NB4 (cell line): Measurements from ENCODE around the gene LTBP2.

Source experiments
- CTCF ChIP-seq: IDR thresholded peaks from one replicate; pipeline ENCODE4 v1.5.1; 2012; ENCODE audit warnings: low read depth, low read length
- MAX ChIP-seq: IDR thresholded peaks from 2 replicates; pipeline ENCODE4 v1.6.1; 2011; ENCODE audit warnings: low read depth, low read length
- MYC ChIP-seq: IDR thresholded peaks from 2 replicates; pipeline ENCODE4 v1.6.1; 2011; ENCODE audit warnings: low read depth, low read length
- POLR2A ChIP-seq: IDR thresholded peaks from 2 replicates; pipeline ENCODE4 v1.6.1; 2011; ENCODE audit warnings: mild to moderate bottlenecking; ENCODE audit not compliant: insufficient read length; ENCODE audit errors: extremely low read depth

GRCh38 chr14:74575507-74575906, 36.5 kb downstream of the LTBP2 start:
- no peak for TF ChIP-seq POLR2A
- TF ChIP-seq CTCF = no peak
- no peak for TF ChIP-seq MAX
- no peak for TF ChIP-seq MYC
